Measurements from ENCODE around the gene DBNDD1. TPM values are rescaled to one million over a fixed set of nuclear protein-coding genes. Genes with fewer than 3 reads are reported as not detected.
"Not testable (repeated sequence)": the region's sequence is repeated elsewhere in the genome, so short reads cannot be mapped to it uniquely, and the experiment has no call there.

The DBNDD1 gene
- total and polyA plus RNA-seq, 4 donors, result 0.09 to 1.5 (median 0.82) TPM

- under 1% methylated on average over 104 of the region's 104 CpGs for WGBS
- TF ChIP-seq ATF3 (IDR thresholded peaks at IDR 0.05) (no peak), EGR1 (IDR thresholded peaks at IDR 0.05; ENCODE audit: low read depth in 2 of 2) (peak in 1 of 2 donors; percentile 20), MAX (IDR thresholded peaks at IDR 0.05) (no peak), FOXA1 (IDR thresholded peaks at IDR 0.05) (no peak)
- peak; percentile 93 for DNase-seq (ENCODE audit: low spot score)
- peak overlapping the region; percentile 86 to 92 (median 88) for H3K4me3 ChIP-seq (ENCODE audit: low read depth in 1 of 3, low read length in 3 of 3)
- peak overlapping the region; percentile 93 to 97 for H3K27ac ChIP-seq (ENCODE audit: low read depth in 1 of 2, low read length in 2 of 2)
- H3K27me3 ChIP-seq (ENCODE audit: control insufficient read depth in 4 of 4, insufficient read depth in 4 of 4, low read length in 3 of 4), result no peaks in the 10 kb centered on the region
- H3K9me3 ChIP-seq (ENCODE audit: control insufficient read depth in 4 of 4, low read length in 3 of 4), result no peaks in the 10 kb centered on the region
- peak overlapping the region; percentile 60 to 96 for H3K9ac ChIP-seq (ENCODE audit: low read depth in 1 of 2, low read length in 2 of 2)
- H3K36me3 ChIP-seq (ENCODE audit: control insufficient read depth in 4 of 4, insufficient read depth in 3 of 4, low read depth in 1 of 4, low read length in 3 of 4), result no peaks in the 10 kb centered on the region
- peaks cover 6 to 40% (median 26%) of the 10 kb centered on the region in 4 donors for H3K4me1 ChIP-seq (ENCODE audit: control insufficient read depth in 4 of 4, insufficient read depth in 4 of 4, low read length in 3 of 4)
These were observed 46.7 kb downstream of the DBNDD1 start for GRCh38 chr16:89972244-89973234.

- peak overlapping the region; percentile 93 to 97 for H3K27ac ChIP-seq (ENCODE audit: low read depth in 1 of 2, low read length in 2 of 2)
These were observed 47.6 kb downstream of the DBNDD1 start for GRCh38 chr16:89971495-89972243.

GRCh38 chr16:89969741-89970410 lies 49.4 kb downstream of the DBNDD1 start:
- WGBS, result 90% methylated on average over 6 of the region's 6 CpGs
- Histone ChIP-seq H3K27ac (ENCODE audit: low read depth in 1 of 2, low read length in 2 of 2) (no peak overlapping the region), H3K4me1 (ENCODE audit: control insufficient read depth in 4 of 4, insufficient read depth in 4 of 4, low read length in 3 of 4) (peaks cover 6 to 39% (median 26%) of the 10 kb centered on the region in 4 donors), H3K27me3 (ENCODE audit: control insufficient read depth in 4 of 4, insufficient read depth in 4 of 4, low read length in 3 of 4) (no peaks in the 10 kb centered on the region), H3K4me3 (ENCODE audit: low read depth in 1 of 3, low read length in 3 of 3) (no peak overlapping the region), H3K9me3 (ENCODE audit: control insufficient read depth in 4 of 4, low read length in 3 of 4) (no peaks in the 10 kb centered on the region), H3K9ac (ENCODE audit: low read depth in 1 of 2, low read length in 2 of 2) (no peak overlapping the region), H3K36me3 (ENCODE audit: control insufficient read depth in 4 of 4, insufficient read depth in 3 of 4, low read depth in 1 of 4, low read length in 3 of 4) (peaks cover 0 to 10% (median 1%) of the 10 kb centered on the region in 4 donors)
- TF ChIP-seq MAX (IDR thresholded peaks at IDR 0.05) (no peak), FOXA2 (IDR thresholded peaks at IDR 0.05) (no peak), CTCF (IDR thresholded peaks at IDR 0.05; ENCODE audit: low read depth, low read length, missing input control) (no peak)
- DNase-seq (ENCODE audit: low spot score), result no peak

More at GRCh38 chr16:89971495-89972243, 47.6 kb downstream of the DBNDD1 start:
- H3K9me3 ChIP-seq (ENCODE audit: control insufficient read depth in 4 of 4, low read length in 3 of 4), result no peaks in the 10 kb centered on the region
- peak overlapping the region; percentile 86 to 92 (median 88) for H3K4me3 ChIP-seq (ENCODE audit: low read depth in 1 of 3, low read length in 3 of 3)
- peak overlapping the region; percentile 57 to 96 for H3K9ac ChIP-seq (ENCODE audit: low read depth in 1 of 2, low read length in 2 of 2)
- TF ChIP-seq FOXA1 (IDR thresholded peaks at IDR 0.05), result no peak
- TF ChIP-seq FOXA2 (IDR thresholded peaks at IDR 0.05), result no peak
- no peak for DNase-seq (ENCODE audit: low spot score)
- 42% methylated on average over 42 of the region's 42 CpGs for WGBS
- H3K4me1 ChIP-seq (ENCODE audit: control insufficient read depth in 4 of 4, insufficient read depth in 4 of 4, low read length in 3 of 4), result peaks cover 6 to 40% (median 26%) of the 10 kb centered on the region in 4 donors
- no peaks in the 10 kb centered on the region for H3K36me3 ChIP-seq (ENCODE audit: control insufficient read depth in 4 of 4, insufficient read depth in 3 of 4, low read depth in 1 of 4, low read length in 3 of 4)
- H3K27me3 ChIP-seq (ENCODE audit: control insufficient read depth in 4 of 4, insufficient read depth in 4 of 4, low read length in 3 of 4), result no peaks in the 10 kb centered on the region

GRCh38 chr16:89968074-89968473 lies 51.2 kb downstream of the DBNDD1 start:
- DNase-seq (ENCODE audit: low spot score); H3K9me3 ChIP-seq (ENCODE audit: control insufficient read depth in 4 of 4, low read length in 3 of 4); H3K27me3 ChIP-seq (ENCODE audit: control insufficient read depth in 4 of 4, insufficient read depth in 4 of 4, low read length in 3 of 4); H3K27ac ChIP-seq (ENCODE audit: low read depth in 1 of 2, low read length in 2 of 2); H3K4me3 ChIP-seq (ENCODE audit: low read depth in 1 of 3, low read length in 3 of 3); H3K9ac ChIP-seq (ENCODE audit: low read depth in 1 of 2, low read length in 2 of 2): not testable (repeated sequence)
- peaks cover 3 to 22% (median 14%) of the 10 kb centered on the region in 4 donors for H3K4me1 ChIP-seq (ENCODE audit: control insufficient read depth in 4 of 4, insufficient read depth in 4 of 4, low read length in 3 of 4)
- WGBS, result 91% methylated on average over 11 of the region's 11 CpGs
- peaks cover 0 to 15% (median 1%) of the 10 kb centered on the region in 4 donors for H3K36me3 ChIP-seq (ENCODE audit: control insufficient read depth in 4 of 4, insufficient read depth in 3 of 4, low read depth in 1 of 4, low read length in 3 of 4)

- H3K27ac ChIP-seq (ENCODE audit: low read depth in 1 of 2, low read length in 2 of 2); H3K9ac ChIP-seq (ENCODE audit: low read depth in 1 of 2, low read length in 2 of 2); DNase-seq (ENCODE audit: low spot score); H3K4me3 ChIP-seq (ENCODE audit: low read depth in 1 of 3, low read length in 3 of 3); H3K9me3 ChIP-seq (ENCODE audit: control insufficient read depth in 4 of 4, low read length in 3 of 4); H3K27me3 ChIP-seq (ENCODE audit: control insufficient read depth in 4 of 4, insufficient read depth in 4 of 4, low read length in 3 of 4): not testable (repeated sequence)
- peaks cover 3 to 18% (median 13%) of the 10 kb centered on the region in 4 donors for H3K4me1 ChIP-seq (ENCODE audit: control insufficient read depth in 4 of 4, insufficient read depth in 4 of 4, low read length in 3 of 4)
- WGBS, result 83% methylated on average over 5 of the region's 5 CpGs
- peaks cover 0 to 15% (median 1%) of the 10 kb centered on the region in 4 donors for H3K36me3 ChIP-seq (ENCODE audit: control insufficient read depth in 4 of 4, insufficient read depth in 3 of 4, low read depth in 1 of 4, low read length in 3 of 4)
These were observed 51.8 kb downstream of the DBNDD1 start for GRCh38 chr16:89967436-89967835.
